Immature natural killer cell (primary cell): ENCODE measurements around the gene C19orf25. TPM values are rescaled to one million over a fixed set of nuclear protein-coding genes. Genes with fewer than 3 reads are reported as not detected.
"Not testable (repeated sequence)": the region's sequence is repeated elsewhere in the genome, so short reads cannot be mapped to it uniquely, and the experiment has no call there.

Experiments
- DNase-seq, 3 donors: peaks; one replicate each; pipeline ENCODE4 v3.0.0; 2022; ENCODE audit warnings: mixed read lengths in 1 of 3
- H3K27ac Mint-ChIP-seq, 6 donors: one replicate each; pipeline ENCODE4 v1.8.0; 2020; ENCODE audit warnings: mixed read lengths in 6 of 6, mild to moderate bottlenecking in 5 of 6, inconsistent platforms in 4 of 6, moderate library complexity in 3 of 6
- H3K27me3 Mint-ChIP-seq, 3 donors: one replicate each; pipeline ENCODE4 v1.8.0; 2020 to 2021; ENCODE audit warnings: low read depth in 3 of 3, mild to moderate bottlenecking in 3 of 3, mixed read lengths in 3 of 3, moderate library complexity in 3 of 3, inconsistent platforms in 1 of 3
- H3K36me3 Mint-ChIP-seq, 3 donors: one replicate each; pipeline ENCODE4 v1.8.0; 2020; ENCODE audit warnings: mixed read lengths in 3 of 3, inconsistent platforms in 2 of 3, mild to moderate bottlenecking in 2 of 3
- H3K4me1 Mint-ChIP-seq, 2 donors: one replicate each; pipeline ENCODE4 v1.8.0; 2020; ENCODE audit warnings: inconsistent platforms in 2 of 2, mild to moderate bottlenecking in 2 of 2, mixed read lengths in 2 of 2, moderate library complexity in 1 of 2
- H3K4me3 Mint-ChIP-seq, 5 donors: one replicate each; pipeline ENCODE4 v1.8.0; 2020; ENCODE audit warnings: mild to moderate bottlenecking in 5 of 5, mixed read lengths in 5 of 5, inconsistent platforms in 3 of 5, moderate library complexity in 3 of 5
- H3K9me3 Mint-ChIP-seq, 6 donors: one replicate each; pipeline ENCODE4 v1.8.0; 2020; ENCODE audit warnings: mild to moderate bottlenecking in 6 of 6, mixed read lengths in 6 of 6, inconsistent platforms in 4 of 6, moderate library complexity in 3 of 6
- polyA plus RNA-seq, 3 donors: library from polyadenylated mRNA; unstranded; fragments of 300-500 nt; fragmentation: Illumina TruSeq; gene quantifications; one replicate each; pipeline ENCODE4 v1.2.3, GENCODE V29; 2021

C19orf25 gene
- polyA plus RNA-seq, 3 donors from 2014 or later, result 57.4 to 61.6 (median 61.2) TPM

GRCh38 chr19:1509602-1510441 is 30.8 kb upstream of the C19orf25 start:
- Mint-ChIP-seq H3K36me3 (no peaks in the 10 kb centered on the region), H3K4me3 (peak overlapping the region in 3 of 5 donors; percentile 9 to 35 (median 11)), H3K4me1 (peaks cover 13 to 16% of the 10 kb centered on the region in 2 donors), H3K27me3 (peaks cover 3 to 8% (median 5%) of the 10 kb centered on the region in 3 donors), H3K9me3 (peaks cover 0 to 3% (median 0%) of the 10 kb centered on the region in 6 donors), H3K27ac (peak overlapping the region in 2 of 6 donors; percentile 17 to 51)
- DNase-seq, result no peak

- peaks cover 13 to 16% of the 10 kb centered on the region in 2 donors for H3K4me1 Mint-ChIP-seq
- H3K9me3 Mint-ChIP-seq, result peaks cover 0 to 3% (median 0%) of the 10 kb centered on the region in 6 donors
- H3K27ac Mint-ChIP-seq, result peak overlapping the region in 4 of 6 donors; percentile 26 to 83 (median 41)
- no peak for DNase-seq
- no peaks in the 10 kb centered on the region for H3K36me3 Mint-ChIP-seq
- peak overlapping the region; percentile 27 to 75 (median 55) for H3K4me3 Mint-ChIP-seq
- peaks cover 5 to 11% (median 6%) of the 10 kb centered on the region in 3 donors for H3K27me3 Mint-ChIP-seq
Observed at GRCh38 chr19:1508507-1508856, 29.5 kb upstream of the C19orf25 start.

- H3K9me3 Mint-ChIP-seq, result peaks cover 0 to 3% (median 0%) of the 10 kb centered on the region in 6 donors
- peak overlapping the region; percentile 77 to 86 (median 84) for H3K4me3 Mint-ChIP-seq
- peaks cover 13 to 17% of the 10 kb centered on the region in 2 donors for H3K4me1 Mint-ChIP-seq
- H3K36me3 Mint-ChIP-seq, result no peaks in the 10 kb centered on the region
- peak overlapping the region; percentile 78 to 93 (median 89) for H3K27ac Mint-ChIP-seq
- peaks cover 5 to 11% (median 6%) of the 10 kb centered on the region in 3 donors for H3K27me3 Mint-ChIP-seq
- peak; percentile 88 to 91 (median 90) for DNase-seq
Observed at GRCh38 chr19:1507763-1508506, 28.9 kb upstream of the C19orf25 start.

- Mint-ChIP-seq H3K27ac (peak overlapping the region in 4 of 6 donors; percentile 83 to 93 (median 92)), H3K4me1 (peaks cover 12 to 13% of the 10 kb centered on the region in 2 donors), H3K36me3 (no peaks in the 10 kb centered on the region), H3K27me3 (peaks cover 5 to 11% (median 8%) of the 10 kb centered on the region in 3 donors), H3K4me3 (peak overlapping the region in 2 of 5 donors; percentile 77 to 85), H3K9me3 (peaks cover 0 to 3% (median 0%) of the 10 kb centered on the region in 6 donors)
- no peak for DNase-seq
Observed at GRCh38 chr19:1507192-1507660, 28.2 kb upstream of the C19orf25 start.

GRCh38 chr19:1505991-1506881 is 27.2 kb upstream of the C19orf25 start:
- H3K4me3 Mint-ChIP-seq, result peak overlapping the region in 1 of 5 donors; percentile 5
- peaks cover 11 to 13% of the 10 kb centered on the region in 2 donors for H3K4me1 Mint-ChIP-seq
- peak overlapping the region in 4 of 6 donors; percentile 8 to 80 (median 38) for H3K27ac Mint-ChIP-seq
- no peak for DNase-seq
- H3K27me3 Mint-ChIP-seq, result peaks cover 8 to 9% (median 8%) of the 10 kb centered on the region in 3 donors
- H3K36me3 Mint-ChIP-seq, result no peaks in the 10 kb centered on the region
- peaks cover 0 to 3% (median 0%) of the 10 kb centered on the region in 6 donors for H3K9me3 Mint-ChIP-seq

- peaks cover 0 to 3% (median 0%) of the 10 kb centered on the region in 6 donors for H3K9me3 Mint-ChIP-seq
- H3K4me3 Mint-ChIP-seq, result no peak overlapping the region
- DNase-seq, result no peak
- peaks cover 6 to 8% (median 8%) of the 10 kb centered on the region in 3 donors for H3K27me3 Mint-ChIP-seq
- H3K27ac Mint-ChIP-seq, result no peak overlapping the region
- H3K36me3 Mint-ChIP-seq, result no peaks in the 10 kb centered on the region
- H3K4me1 Mint-ChIP-seq, result peaks cover 11 to 13% of the 10 kb centered on the region in 2 donors
Observed at GRCh38 chr19:1505012-1505411, 26.0 kb upstream of the C19orf25 start.

GRCh38 chr19:1503925-1504773 is 25.1 kb upstream of the C19orf25 start:
- no peak overlapping the region for H3K27ac Mint-ChIP-seq
- no peak for DNase-seq
- peak overlapping the region in 1 of 5 donors; percentile 13 for H3K4me3 Mint-ChIP-seq
- H3K4me1 Mint-ChIP-seq, result peaks cover 11 to 13% of the 10 kb centered on the region in 2 donors
- H3K27me3 Mint-ChIP-seq, result peaks cover 6 to 8% (median 8%) of the 10 kb centered on the region in 3 donors
- peaks cover 0 to 3% (median 0%) of the 10 kb centered on the region in 6 donors for H3K9me3 Mint-ChIP-seq
- no peaks in the 10 kb centered on the region for H3K36me3 Mint-ChIP-seq

GRCh38 chr19:1503089-1503924 is 24.3 kb upstream of the C19orf25 start:
- Mint-ChIP-seq H3K4me3 (no peak overlapping the region), H3K36me3 (no peaks in the 10 kb centered on the region), H3K27ac (no peak overlapping the region), H3K27me3 (peaks cover 6 to 8% (median 8%) of the 10 kb centered on the region in 3 donors), H3K9me3 (no peaks in the 10 kb centered on the region), H3K4me1 (peaks cover 7 to 10% of the 10 kb centered on the region in 2 donors)
- DNase-seq, result peak; percentile 45 to 55 (median 46)

GRCh38 chr19:1502433-1503088 is 23.5 kb upstream of the C19orf25 start:
- no peaks in the 10 kb centered on the region for H3K9me3 Mint-ChIP-seq
- peaks cover 3 to 6% (median 5%) of the 10 kb centered on the region in 3 donors for H3K27me3 Mint-ChIP-seq
- no peak overlapping the region for H3K4me3 Mint-ChIP-seq
- H3K4me1 Mint-ChIP-seq, result peaks cover 3 to 5% of the 10 kb centered on the region in 2 donors
- no peaks in the 10 kb centered on the region for H3K36me3 Mint-ChIP-seq
- H3K27ac Mint-ChIP-seq, result no peak overlapping the region
- no peak for DNase-seq

GRCh38 chr19:1501200-1501595 is 22.2 kb upstream of the C19orf25 start:
- Mint-ChIP-seq H3K27me3 (peaks cover 2 to 5% (median 5%) of the 10 kb centered on the region in 3 donors), H3K4me1 (peaks cover 0 to 4% of the 10 kb centered on the region in 2 donors)
- DNase-seq, result no peak

GRCh38 chr19:1499231-1499630 is 20.2 kb upstream of the C19orf25 start:
- H3K27ac Mint-ChIP-seq, H3K4me1 Mint-ChIP-seq, H3K4me3 Mint-ChIP-seq, H3K36me3 Mint-ChIP-seq, H3K9me3 Mint-ChIP-seq, DNase-seq, H3K27me3 Mint-ChIP-seq: not testable (repeated sequence)

More at GRCh38 chr19:1501200-1501595, 22.2 kb upstream of the C19orf25 start:
- Mint-ChIP-seq H3K4me3 (no peak overlapping the region), H3K36me3 (no peaks in the 10 kb centered on the region), H3K27ac (no peak overlapping the region), H3K9me3 (no peaks in the 10 kb centered on the region)
